Activated T-helper 17 cell treated with anti-CD3 and anti-CD28 coated beads, Interleukin-2, amount 50 U/mL, for 72 hours (primary cell): ENCODE results near the gene ABCA1. TPM values are rescaled to one million over a fixed set of nuclear protein-coding genes. Genes with fewer than 3 reads are reported as not detected.
"Not testable (repeated sequence)": the region's sequence is repeated elsewhere in the genome, so short reads cannot be mapped to it uniquely, and the experiment has no call there.

Experiments
- ATAC-seq: fragments of 150-1000 bp; cut with Tn5 transposase; replicated peaks from 2 replicates; pipeline ENCODE4 v1.10.0; 2021; ENCODE audit warnings: mild to moderate bottlenecking, moderate library complexity
- H3K27ac Mint-ChIP-seq: one replicate; pipeline ENCODE4 v1.8.0; 2022; ENCODE audit warnings: mixed read lengths
- H3K27me3 Mint-ChIP-seq: one replicate; pipeline ENCODE4 v1.8.0; 2022; ENCODE audit warnings: mixed read lengths
- H3K36me3 Mint-ChIP-seq: one replicate; pipeline ENCODE4 v1.8.0; 2022; ENCODE audit warnings: low read depth, mild to moderate bottlenecking, mixed read lengths
- H3K4me1 Mint-ChIP-seq: one replicate; pipeline ENCODE4 v1.8.0; 2022; ENCODE audit warnings: mixed read lengths
- H3K4me3 Mint-ChIP-seq: one replicate; pipeline ENCODE4 v1.8.0; 2022; ENCODE audit warnings: mild to moderate bottlenecking, mixed read lengths
- H3K9me3 Mint-ChIP-seq: one replicate; pipeline ENCODE4 v1.8.0; 2022; ENCODE audit warnings: mixed read lengths
- total RNA-seq, 2 donors: library from RNA; stranded (reverse); gene quantifications; one replicate each; pipeline ENCODE4 v1.2.3, GENCODE V29; 2022

Gene ABCA1
- total RNA-seq, 2 donors from 2014 or later = 4.3 to 5.4 TPM

DNA sequence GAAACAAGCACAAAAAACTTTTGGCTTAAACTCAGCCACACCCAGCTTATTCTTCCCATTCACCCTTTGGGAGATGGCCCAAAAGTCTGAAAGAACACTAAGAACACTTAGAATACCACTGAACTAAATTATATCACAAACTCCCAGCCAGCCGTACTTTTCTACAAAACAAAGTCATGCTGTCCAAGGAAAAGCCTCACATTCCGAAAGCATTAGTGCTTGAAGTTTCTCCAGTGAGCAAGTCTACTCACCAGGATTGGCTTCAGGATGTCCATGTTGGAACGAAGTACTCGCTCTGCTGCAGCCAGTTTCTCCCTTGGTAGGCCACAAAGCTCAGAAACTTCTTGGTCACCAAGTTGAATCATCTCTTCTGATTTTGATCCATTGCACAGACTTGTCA, 69.7 kb downstream of the ABCA1 start:
- no peak for ATAC-seq
- Mint-ChIP-seq H3K36me3 (peaks cover 43% of the 10 kb centered on the region), H3K4me3 (no peak overlapping the region)

GRCh38 chr9:104856413-104856941, 71.5 kb downstream of the ABCA1 start:
- H3K4me3 Mint-ChIP-seq = no peak overlapping the region
- no peaks in the 10 kb centered on the region for H3K4me1 Mint-ChIP-seq

More for the DNA sequence above, 69.7 kb downstream of the ABCA1 start:
- no peak overlapping the region for H3K27ac Mint-ChIP-seq
- no peaks in the 10 kb centered on the region for H3K9me3 Mint-ChIP-seq
- no peaks in the 10 kb centered on the region for H3K4me1 Mint-ChIP-seq
- no peaks in the 10 kb centered on the region for H3K27me3 Mint-ChIP-seq

GRCh38 chr9:104855807-104856206, 72.1 kb downstream of the ABCA1 start:
- Mint-ChIP-seq H3K27me3 (no peaks in the 10 kb centered on the region), H3K4me3 (no peak overlapping the region), H3K9me3 (no peaks in the 10 kb centered on the region), H3K36me3 (peaks cover 43% of the 10 kb centered on the region), H3K27ac (no peak overlapping the region), H3K4me1 (no peaks in the 10 kb centered on the region)
- ATAC-seq = no peak

More at GRCh38 chr9:104856413-104856941, 71.5 kb downstream of the ABCA1 start:
- H3K27ac Mint-ChIP-seq = no peak overlapping the region
- peak; percentile 38 for ATAC-seq
- no peaks in the 10 kb centered on the region for H3K27me3 Mint-ChIP-seq
- no peaks in the 10 kb centered on the region for H3K9me3 Mint-ChIP-seq
- H3K36me3 Mint-ChIP-seq = peaks cover 43% of the 10 kb centered on the region

DNA sequence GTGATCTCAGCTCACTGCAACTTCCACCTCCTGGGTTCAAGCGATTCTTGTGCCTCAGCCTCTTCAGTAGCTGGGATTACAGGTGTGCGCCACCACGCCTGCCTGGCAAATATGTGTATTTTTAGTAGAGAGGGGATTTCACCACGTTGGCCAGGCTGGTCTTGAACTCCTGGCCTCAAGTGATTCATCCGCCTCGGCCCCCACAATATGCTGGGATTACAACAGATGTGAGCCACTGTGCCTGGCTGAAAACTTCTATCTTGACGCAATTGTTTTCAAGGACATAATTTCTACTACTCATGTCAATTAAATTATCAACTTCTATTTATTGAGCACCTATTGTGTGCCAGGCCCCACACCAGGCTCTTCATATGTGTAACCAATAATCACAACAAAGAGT, 72.7 kb downstream of the ABCA1 start:
- H3K4me1 Mint-ChIP-seq, H3K27me3 Mint-ChIP-seq, H3K9me3 Mint-ChIP-seq, ATAC-seq, H3K27ac Mint-ChIP-seq, H3K4me3 Mint-ChIP-seq: not testable (repeated sequence)
- H3K36me3 Mint-ChIP-seq = peaks cover 43% of the 10 kb centered on the region

GRCh38 chr9:104854613-104855012, 73.3 kb downstream of the ABCA1 start:
- peaks cover 43% of the 10 kb centered on the region for H3K36me3 Mint-ChIP-seq
- H3K27ac Mint-ChIP-seq = no peak overlapping the region
- no peaks in the 10 kb centered on the region for H3K9me3 Mint-ChIP-seq
- no peaks in the 10 kb centered on the region for H3K4me1 Mint-ChIP-seq
- no peak overlapping the region for H3K4me3 Mint-ChIP-seq
- no peak for ATAC-seq
- H3K27me3 Mint-ChIP-seq = no peaks in the 10 kb centered on the region

- Mint-ChIP-seq H3K27ac (no peak overlapping the region), H3K9me3 (no peaks in the 10 kb centered on the region), H3K4me3 (no peak overlapping the region), H3K36me3 (peaks cover 38% of the 10 kb centered on the region), H3K4me1 (no peaks in the 10 kb centered on the region), H3K27me3 (no peaks in the 10 kb centered on the region)
- ATAC-seq = no peak
Observed at GRCh38 chr9:104853683-104854082, 74.3 kb downstream of the ABCA1 start.

GRCh38 chr9:104853159-104853558, 74.8 kb downstream of the ABCA1 start:
- H3K36me3 Mint-ChIP-seq = peaks cover 33% of the 10 kb centered on the region
- H3K9me3 Mint-ChIP-seq = no peaks in the 10 kb centered on the region
- no peaks in the 10 kb centered on the region for H3K27me3 Mint-ChIP-seq
- no peaks in the 10 kb centered on the region for H3K4me1 Mint-ChIP-seq
- no peak overlapping the region for H3K4me3 Mint-ChIP-seq
- no peak overlapping the region for H3K27ac Mint-ChIP-seq
- ATAC-seq = no peak

DNA sequence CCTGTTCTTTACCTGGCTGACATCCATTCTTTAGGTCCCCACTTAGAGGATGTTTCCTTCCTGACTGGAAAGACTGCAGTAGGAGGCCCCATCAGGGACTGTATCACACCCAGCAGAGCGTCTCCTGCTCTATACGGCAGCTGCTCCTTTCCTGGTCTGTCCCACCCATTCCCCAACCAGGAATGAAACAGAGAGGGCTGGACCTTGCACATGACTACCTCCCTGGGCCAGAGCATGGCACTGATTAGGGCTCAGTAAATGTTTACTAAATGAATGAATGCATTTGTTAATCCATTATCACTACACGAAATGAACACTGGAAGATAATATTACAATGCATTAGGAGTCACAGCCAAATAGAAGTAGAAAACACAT, 76.4 kb downstream of the ABCA1 start:
- no peaks in the 10 kb centered on the region for H3K4me1 Mint-ChIP-seq
- peaks cover 30% of the 10 kb centered on the region for H3K36me3 Mint-ChIP-seq
- H3K9me3 Mint-ChIP-seq = no peaks in the 10 kb centered on the region
- no peak overlapping the region for H3K4me3 Mint-ChIP-seq
- no peaks in the 10 kb centered on the region for H3K27me3 Mint-ChIP-seq
- no peak overlapping the region for H3K27ac Mint-ChIP-seq
- ATAC-seq = no peak

DNA sequence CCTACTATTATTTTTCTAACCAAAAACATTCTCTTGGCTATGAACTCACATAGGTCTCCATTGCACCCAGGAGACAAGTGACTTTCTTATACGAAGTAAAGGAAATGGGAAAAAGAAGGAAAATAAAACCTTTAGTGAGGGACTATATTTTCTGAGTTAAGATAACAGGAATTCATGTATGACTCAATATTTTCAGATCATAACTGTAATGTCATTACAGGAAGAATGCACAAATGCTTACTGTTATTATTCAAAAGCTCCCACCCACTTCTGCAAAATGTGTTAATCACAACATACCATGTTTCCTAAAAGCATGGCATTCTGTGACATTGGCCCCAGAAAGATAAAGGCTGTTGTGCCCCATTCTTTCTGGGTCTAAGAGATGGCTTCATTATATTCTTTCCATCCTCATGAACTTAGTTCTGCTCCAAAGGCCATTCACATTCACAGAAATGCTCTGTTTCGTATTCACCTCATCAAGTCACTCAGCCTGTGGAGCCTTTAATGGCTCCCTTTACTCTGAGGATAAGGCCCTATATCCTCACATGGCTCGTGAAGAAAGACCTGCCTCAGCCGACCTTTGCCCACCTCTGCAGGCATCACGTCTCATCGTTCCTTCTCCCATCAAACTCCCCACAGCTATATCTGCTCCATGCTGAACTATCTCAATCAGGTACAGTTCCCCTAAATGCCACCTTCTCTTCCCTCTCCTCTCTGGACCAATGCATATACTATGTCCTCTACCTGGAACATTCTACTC, 77.0 kb downstream of the ABCA1 start:
- Mint-ChIP-seq H3K27me3 (no peaks in the 10 kb centered on the region), H3K4me3 (no peak overlapping the region), H3K9me3 (no peaks in the 10 kb centered on the region), H3K27ac (no peak overlapping the region), H3K4me1 (no peaks in the 10 kb centered on the region), H3K36me3 (peaks cover 24% of the 10 kb centered on the region)
- no peak for ATAC-seq

GRCh38 chr9:104849023-104849422, 78.9 kb downstream of the ABCA1 start:
- H3K36me3 Mint-ChIP-seq = peaks cover 21% of the 10 kb centered on the region
- H3K9me3 Mint-ChIP-seq = no peaks in the 10 kb centered on the region
- H3K4me3 Mint-ChIP-seq = no peak overlapping the region
- no peaks in the 10 kb centered on the region for H3K27me3 Mint-ChIP-seq
- H3K27ac Mint-ChIP-seq = no peak overlapping the region
- peaks cover 4% of the 10 kb centered on the region for H3K4me1 Mint-ChIP-seq
- ATAC-seq = no peak

DNA sequence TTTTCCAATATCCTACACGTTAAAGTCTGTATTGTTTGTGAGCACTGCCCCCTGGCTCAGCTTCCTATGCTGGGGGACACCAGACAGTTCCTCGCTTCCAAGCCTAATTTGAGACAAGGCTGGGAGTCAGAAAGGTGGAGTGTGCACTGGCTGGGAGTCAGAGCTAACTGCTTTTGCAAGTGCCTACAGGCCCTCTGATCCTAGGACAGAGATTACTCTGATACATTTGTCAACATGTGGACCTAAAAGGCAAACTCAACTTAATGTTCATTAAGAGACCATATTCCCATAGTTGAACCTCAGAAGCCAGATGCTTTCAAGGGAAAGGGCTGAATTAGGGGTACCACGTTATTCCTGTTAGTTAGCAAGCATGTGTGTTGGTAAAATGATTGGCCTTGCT, 83.2 kb downstream of the ABCA1 start:
- ATAC-seq = no peak
- H3K36me3 Mint-ChIP-seq = peaks cover 18% of the 10 kb centered on the region
- no peaks in the 10 kb centered on the region for H3K9me3 Mint-ChIP-seq
- H3K4me3 Mint-ChIP-seq = no peak overlapping the region
- H3K4me1 Mint-ChIP-seq = peaks cover 4% of the 10 kb centered on the region
- H3K27ac Mint-ChIP-seq = no peak overlapping the region
- H3K27me3 Mint-ChIP-seq = no peaks in the 10 kb centered on the region

- H3K9me3 Mint-ChIP-seq = no peaks in the 10 kb centered on the region
- H3K4me1 Mint-ChIP-seq = peaks cover 4% of the 10 kb centered on the region
- H3K27me3 Mint-ChIP-seq = no peaks in the 10 kb centered on the region
- no peak overlapping the region for H3K4me3 Mint-ChIP-seq
- peaks cover 18% of the 10 kb centered on the region for H3K36me3 Mint-ChIP-seq
- ATAC-seq = no peak
- no peak overlapping the region for H3K27ac Mint-ChIP-seq
Observed at GRCh38 chr9:104843644-104844240, 84.2 kb downstream of the ABCA1 start.

GRCh38 chr9:104842698-104843097, 85.3 kb downstream of the ABCA1 start:
- H3K36me3 Mint-ChIP-seq = peaks cover 21% of the 10 kb centered on the region
- no peak for ATAC-seq
- H3K4me3 Mint-ChIP-seq = no peak overlapping the region

GRCh38 chr9:104841601-104842141, 86.3 kb downstream of the ABCA1 start:
- Mint-ChIP-seq H3K27me3 (no peaks in the 10 kb centered on the region), H3K36me3 (peaks cover 30% of the 10 kb centered on the region)

More at GRCh38 chr9:104842698-104843097, 85.3 kb downstream of the ABCA1 start:
- Mint-ChIP-seq H3K27me3 (no peaks in the 10 kb centered on the region), H3K9me3 (no peaks in the 10 kb centered on the region), H3K27ac (no peak overlapping the region), H3K4me1 (peaks cover 4% of the 10 kb centered on the region)

DNA sequence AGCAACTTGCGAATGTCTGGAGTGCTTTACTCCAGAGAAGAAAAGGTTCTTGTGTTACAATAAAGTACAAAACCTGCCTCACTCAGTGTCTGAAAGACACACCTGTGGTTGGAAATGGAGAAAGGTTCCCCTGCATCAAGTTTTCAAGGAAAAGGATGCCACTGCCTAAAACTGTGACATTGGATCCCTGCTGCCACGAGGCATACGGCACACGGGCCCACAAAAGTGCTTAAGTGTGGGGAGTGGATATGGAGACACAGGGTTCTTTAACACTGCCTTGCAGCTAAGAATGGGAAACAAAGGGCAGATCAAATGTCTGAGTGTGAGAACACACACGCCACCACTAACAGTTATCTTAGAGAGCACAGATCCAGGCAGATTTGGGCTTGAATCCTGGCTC, 89.0 kb downstream of the ABCA1 start:
- Mint-ChIP-seq H3K36me3 (peaks cover 24% of the 10 kb centered on the region), H3K27me3 (no peaks in the 10 kb centered on the region), H3K4me3 (no peak overlapping the region), H3K9me3 (no peaks in the 10 kb centered on the region), H3K27ac (no peak overlapping the region), H3K4me1 (peaks cover 9% of the 10 kb centered on the region)
- no peak for ATAC-seq

More at GRCh38 chr9:104841601-104842141, 86.3 kb downstream of the ABCA1 start:
- ATAC-seq = no peak
- Mint-ChIP-seq H3K4me3 (no peak overlapping the region), H3K27ac (no peak overlapping the region), H3K4me1 (peaks cover 5% of the 10 kb centered on the region), H3K9me3 (no peaks in the 10 kb centered on the region)
